ENCODE data around the gene PDIA2.

- no peak for TF ChIP-seq POLR2A (IDR thresholded peaks at IDR 0.05)
- TF ChIP-seq CTCF (IDR thresholded peaks at IDR 0.05): no peak
- TF ChIP-seq POLR2AphosphoS5 (IDR thresholded peaks at IDR 0.05): no peak
Observed at GRCh38 chr16:290681-291405, 7.9 kb downstream of the PDIA2 start.
